AG09319 (cell line): ENCODE data around the gene POLL.
"Not testable (repeated sequence)": the region's sequence is repeated elsewhere in the genome, so short reads cannot be mapped to it uniquely, and the experiment has no call there.

Experiments used
- DNase-seq: peaks from one replicate; pipeline ENCODE4 v3.0.0-alpha.2; 2010; ENCODE audit warnings: low read depth; ENCODE audit errors: extremely low read depth
- TF ChIP-seq, protein P1 (sequence below): IDR thresholded peaks from 2 replicates; pipeline ENCODE4 v1.5.1; 2011; ENCODE audit warnings: low read depth, mild to moderate bottlenecking, inconsistent platforms, low read length, moderate library complexity

POLL gene

DNA sequence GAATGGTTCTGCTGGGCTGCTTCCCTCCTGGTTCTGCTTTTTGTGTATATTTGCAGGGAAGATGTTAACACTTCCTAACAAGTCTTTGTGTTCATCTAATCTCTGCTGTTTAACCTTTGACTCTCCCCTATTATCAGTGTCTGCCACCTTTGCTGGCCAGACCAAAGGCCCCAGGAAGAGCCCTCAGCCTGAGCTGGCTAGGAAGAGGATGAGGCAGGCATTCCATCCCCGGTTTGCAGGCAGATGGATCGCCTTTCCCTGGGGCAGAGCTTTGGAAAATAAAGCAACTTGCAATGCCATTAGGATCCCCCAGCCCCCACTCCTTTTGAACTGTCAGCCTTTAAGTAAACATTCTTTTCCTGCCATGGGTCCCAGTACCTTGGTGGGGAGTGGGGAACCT is 19.1 kb upstream of the POLL start:
- TF ChIP-seq, protein P1, sequence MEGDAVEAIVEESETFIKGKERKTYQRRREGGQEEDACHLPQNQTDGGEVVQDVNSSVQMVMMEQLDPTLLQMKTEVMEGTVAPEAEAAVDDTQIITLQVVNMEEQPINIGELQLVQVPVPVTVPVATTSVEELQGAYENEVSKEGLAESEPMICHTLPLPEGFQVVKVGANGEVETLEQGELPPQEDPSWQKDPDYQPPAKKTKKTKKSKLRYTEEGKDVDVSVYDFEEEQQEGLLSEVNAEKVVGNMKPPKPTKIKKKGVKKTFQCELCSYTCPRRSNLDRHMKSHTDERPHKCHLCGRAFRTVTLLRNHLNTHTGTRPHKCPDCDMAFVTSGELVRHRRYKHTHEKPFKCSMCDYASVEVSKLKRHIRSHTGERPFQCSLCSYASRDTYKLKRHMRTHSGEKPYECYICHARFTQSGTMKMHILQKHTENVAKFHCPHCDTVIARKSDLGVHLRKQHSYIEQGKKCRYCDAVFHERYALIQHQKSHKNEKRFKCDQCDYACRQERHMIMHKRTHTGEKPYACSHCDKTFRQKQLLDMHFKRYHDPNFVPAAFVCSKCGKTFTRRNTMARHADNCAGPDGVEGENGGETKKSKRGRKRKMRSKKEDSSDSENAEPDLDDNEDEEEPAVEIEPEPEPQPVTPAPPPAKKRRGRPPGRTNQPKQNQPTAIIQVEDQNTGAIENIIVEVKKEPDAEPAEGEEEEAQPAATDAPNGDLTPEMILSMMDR: no peak
- DNase-seq: no peak

DNA sequence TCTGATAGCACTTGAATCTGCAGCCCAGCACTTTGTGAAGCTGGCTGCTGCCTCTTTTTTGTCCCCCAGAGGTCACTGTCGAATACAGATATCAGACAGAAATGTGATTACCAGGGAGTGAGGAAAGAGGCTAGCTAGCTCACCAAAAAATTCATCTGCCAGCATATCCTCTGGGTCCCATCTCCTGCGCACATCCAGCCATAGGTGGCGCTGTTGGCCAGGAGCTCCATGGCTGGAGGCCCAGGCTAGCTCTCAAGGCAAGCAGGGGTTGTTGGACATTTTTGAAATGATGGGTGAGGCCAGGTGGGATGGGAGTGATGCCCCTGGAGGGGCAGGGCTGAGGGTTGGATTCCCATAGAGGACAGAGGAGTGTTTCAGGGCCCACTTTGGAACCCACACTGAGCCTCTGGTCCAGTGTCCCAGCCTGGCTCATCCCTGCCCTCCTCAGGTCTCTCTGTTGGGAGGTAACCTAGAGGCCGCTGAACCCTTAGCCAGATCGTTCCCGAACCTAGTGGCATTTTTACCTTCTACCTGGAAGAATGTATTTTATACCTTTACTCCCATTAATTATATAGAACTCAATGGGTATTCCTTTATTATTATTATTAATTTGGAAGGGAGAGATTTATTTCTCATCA is 14.8 kb upstream of the POLL start:
- DNase-seq: peak; percentile 20
- TF ChIP-seq, protein P1: peak; percentile 94

DNA sequence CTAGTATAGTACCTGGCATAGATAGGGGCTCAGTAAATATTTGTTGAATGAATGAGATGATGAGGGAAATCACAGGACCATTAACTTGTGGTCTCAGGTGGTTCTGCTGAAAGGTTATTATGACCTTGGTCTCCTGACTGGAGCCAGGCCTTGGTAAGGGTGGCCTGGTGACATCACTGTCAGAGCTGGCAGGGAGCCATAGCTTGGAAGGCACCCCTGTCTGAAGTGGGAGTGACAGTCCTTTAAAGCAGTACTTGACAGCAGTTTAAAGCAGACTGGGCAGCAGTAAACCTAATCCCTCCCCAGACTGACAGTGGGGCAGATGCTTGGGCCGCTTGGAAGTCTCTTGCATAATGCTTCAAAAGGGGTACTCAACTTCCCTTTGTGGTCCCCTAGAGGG is 13.5 kb upstream of the POLL start:
- no peak for DNase-seq

DNA sequence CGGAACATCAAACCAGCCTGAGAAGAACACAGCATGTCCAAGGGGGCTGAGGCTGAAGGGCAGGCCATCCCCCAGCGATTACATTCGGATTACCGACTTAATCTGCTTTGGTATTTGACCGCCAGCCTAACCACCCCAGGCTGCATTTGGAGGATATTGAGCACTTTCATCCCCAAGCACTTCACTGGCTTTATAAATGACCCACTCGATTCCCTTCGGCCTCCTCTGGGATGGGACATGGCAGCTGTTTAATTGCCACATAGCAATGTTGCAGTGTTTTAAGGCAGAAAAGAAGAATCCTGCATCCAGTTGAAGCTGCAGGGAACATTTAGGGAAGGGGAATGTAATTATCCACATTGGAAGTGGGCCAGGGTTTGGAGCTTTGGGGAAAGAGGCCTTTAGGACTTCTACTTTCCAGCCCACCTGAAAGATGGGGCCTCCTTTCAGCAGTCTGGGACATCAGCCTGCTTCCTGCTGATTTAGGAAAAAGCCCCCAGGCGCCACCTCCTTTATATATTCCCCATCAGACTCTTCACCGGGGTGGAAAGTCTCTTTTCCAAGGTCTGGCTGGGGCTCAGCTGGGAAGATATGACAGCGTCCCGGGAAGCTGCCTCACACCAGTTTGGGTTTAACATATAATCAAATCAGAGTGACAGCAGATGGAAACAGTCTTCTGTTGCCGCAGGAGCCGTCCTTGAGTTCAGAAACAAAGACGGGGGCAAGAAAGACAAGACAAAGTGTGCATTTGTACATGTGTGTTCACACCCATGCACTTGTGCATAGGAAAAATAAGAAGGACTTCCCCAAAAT is 9.2 kb upstream of the POLL start:
- TF ChIP-seq, protein P1: no peak
- DNase-seq: no peak

More for the DNA sequence above, 13.5 kb upstream of the POLL start:
- TF ChIP-seq, protein P1: no peak

DNA sequence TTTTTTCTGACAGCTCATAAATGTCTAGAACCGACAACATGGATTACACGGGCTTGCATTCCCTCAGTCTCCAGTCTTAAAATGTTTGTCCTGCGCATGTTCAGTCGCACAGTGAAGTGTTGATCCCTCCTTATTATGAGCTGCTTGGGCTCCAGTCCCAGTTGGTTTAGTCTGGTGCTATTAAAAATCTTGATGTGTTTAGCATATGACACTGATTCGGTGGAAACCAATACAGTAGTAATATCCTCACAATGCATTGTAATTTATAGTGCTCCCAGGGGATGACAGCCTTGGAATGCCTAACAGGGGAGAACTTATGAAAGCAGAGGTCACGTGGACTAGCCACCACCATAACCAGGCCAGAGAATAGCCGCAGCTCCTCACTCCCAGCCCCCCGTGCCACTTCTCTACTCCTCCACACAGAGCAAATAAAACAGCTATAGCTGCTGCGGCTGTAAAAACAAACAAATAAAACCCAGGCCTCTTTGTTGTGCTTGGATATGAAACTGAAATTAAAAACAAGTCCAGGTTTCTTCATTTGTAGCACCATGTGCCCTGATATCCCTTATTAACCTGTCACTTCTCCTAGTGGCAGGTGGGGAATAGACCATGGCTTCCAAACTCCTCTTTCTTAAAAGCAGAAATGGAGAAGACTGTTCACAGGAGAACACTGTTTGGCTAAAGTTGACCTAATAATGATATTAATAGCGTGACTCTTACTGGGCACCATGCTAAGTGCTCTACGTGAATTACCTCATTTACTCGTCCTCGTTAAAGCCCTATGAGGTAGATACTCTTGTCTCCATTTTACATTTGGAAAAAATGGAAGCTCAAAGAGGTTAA is 7.8 kb upstream of the POLL start:
- DNase-seq: no peak
- TF ChIP-seq, protein P1: no peak

DNA sequence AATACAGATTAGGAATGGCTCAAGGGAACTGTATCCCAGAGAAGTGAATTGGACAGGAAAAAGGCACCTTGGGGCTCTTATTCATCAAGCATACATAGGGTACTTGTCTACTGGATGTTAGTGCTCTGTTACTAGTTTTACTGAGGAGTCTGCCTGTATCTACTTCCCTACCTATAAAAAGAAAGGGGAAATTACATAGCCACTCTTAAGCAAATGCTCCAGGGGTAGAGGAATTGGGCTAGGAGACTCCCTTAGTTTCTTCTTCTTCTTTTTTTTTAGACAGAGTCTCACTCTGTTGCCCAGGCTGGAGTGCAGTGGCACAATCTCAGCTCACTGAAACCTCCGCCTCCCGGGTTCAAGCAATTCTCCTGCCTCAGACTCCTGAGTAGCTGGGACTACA is 5.3 kb upstream of the POLL start:
- not testable (repeated sequence) for DNase-seq

DNA sequence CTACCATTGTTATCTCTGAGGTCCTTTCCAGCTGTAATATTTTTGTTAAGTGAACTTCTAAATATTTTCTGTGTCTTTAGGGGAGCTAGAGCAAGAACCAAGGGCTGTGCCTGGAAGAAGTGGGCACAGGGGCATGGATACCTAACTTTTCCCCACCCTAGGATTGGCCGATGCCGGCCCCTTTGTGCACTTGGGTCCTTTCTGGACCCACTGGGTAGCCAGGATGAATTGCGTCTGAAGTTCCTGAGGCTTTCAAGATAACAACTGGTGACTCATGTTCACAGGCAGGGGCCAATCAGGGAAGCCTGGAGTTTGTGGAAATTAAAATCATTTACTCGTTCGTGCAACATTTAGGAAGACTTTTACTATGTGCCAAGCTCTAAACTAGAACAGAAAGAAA is 822 bp upstream of the POLL start:
- TF ChIP-seq, protein P1: no peak
- no peak for DNase-seq
